ENCODE measurements around the gene SIPA1L2.

The SIPA1L2 gene

DNA sequence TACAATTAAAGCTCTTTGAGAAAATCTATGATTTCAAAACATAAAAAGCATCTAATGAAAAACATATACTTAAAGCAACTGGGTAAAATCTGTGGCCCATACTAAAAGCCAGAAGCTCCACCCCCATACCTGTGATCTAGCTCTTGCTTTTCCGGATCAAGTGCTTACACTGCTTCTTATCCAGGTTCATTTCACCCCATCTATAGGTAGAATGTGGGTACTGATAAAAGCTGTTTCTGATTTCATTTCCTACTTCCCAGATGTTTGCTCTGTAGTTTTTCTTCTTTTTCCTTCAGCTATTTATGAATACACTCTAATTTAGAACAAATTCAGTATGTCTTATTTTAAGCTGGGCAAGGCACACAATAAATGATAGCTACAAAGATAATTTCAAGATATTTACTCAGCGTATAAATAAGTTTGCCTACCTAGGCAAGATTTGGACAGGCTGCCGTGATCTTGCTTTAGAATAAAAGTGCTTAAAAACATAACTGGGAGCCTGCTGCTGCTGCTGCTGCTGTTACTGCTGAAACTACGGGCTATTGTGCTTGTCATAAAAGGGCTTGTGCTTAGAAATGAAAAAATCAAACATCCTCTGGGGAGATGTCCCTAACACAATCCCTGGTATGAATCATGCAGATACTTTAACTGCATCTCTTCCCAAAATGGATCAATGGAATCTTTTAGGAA lies 2.1 kb downstream of the SIPA1L2 start:
- TF ChIP-seq CTCF (IDR thresholded peaks at IDR 0.05; ENCODE audit: insufficient read depth, low read length) (no peak), SPI1 (IDR thresholded peaks at IDR 0.05; ENCODE audit: borderline replicate concordance, low read depth) (no peak), GABPA (IDR thresholded peaks at IDR 0.05; ENCODE audit: low read depth) (no peak), POLR2AphosphoS5 (IDR thresholded peaks at IDR 0.05; ENCODE audit: low read depth) (no peak)
- TF ChIP-seq, protein P1, sequence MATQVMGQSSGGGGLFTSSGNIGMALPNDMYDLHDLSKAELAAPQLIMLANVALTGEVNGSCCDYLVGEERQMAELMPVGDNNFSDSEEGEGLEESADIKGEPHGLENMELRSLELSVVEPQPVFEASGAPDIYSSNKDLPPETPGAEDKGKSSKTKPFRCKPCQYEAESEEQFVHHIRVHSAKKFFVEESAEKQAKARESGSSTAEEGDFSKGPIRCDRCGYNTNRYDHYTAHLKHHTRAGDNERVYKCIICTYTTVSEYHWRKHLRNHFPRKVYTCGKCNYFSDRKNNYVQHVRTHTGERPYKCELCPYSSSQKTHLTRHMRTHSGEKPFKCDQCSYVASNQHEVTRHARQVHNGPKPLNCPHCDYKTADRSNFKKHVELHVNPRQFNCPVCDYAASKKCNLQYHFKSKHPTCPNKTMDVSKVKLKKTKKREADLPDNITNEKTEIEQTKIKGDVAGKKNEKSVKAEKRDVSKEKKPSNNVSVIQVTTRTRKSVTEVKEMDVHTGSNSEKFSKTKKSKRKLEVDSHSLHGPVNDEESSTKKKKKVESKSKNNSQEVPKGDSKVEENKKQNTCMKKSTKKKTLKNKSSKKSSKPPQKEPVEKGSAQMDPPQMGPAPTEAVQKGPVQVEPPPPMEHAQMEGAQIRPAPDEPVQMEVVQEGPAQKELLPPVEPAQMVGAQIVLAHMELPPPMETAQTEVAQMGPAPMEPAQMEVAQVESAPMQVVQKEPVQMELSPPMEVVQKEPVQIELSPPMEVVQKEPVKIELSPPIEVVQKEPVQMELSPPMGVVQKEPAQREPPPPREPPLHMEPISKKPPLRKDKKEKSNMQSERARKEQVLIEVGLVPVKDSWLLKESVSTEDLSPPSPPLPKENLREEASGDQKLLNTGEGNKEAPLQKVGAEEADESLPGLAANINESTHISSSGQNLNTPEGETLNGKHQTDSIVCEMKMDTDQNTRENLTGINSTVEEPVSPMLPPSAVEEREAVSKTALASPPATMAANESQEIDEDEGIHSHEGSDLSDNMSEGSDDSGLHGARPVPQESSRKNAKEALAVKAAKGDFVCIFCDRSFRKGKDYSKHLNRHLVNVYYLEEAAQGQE (IDR thresholded peaks at IDR 0.05; ENCODE audit: insufficient replicate concordance, low read depth), result no peak
- Histone ChIP-seq H3K27me3 (ENCODE audit: insufficient read depth, poor library complexity, severe bottlenecking) (peaks cover 6% of the 10 kb centered on the region), H3K4me3 (replicated peaks; ENCODE audit: insufficient read depth, low read length) (no peak overlapping the region), H3K27ac (replicated peaks) (no peak overlapping the region)
- no peak for DNase-seq (ENCODE audit: low read depth in 1 of 2, low spot score in 1 of 2)

DNA sequence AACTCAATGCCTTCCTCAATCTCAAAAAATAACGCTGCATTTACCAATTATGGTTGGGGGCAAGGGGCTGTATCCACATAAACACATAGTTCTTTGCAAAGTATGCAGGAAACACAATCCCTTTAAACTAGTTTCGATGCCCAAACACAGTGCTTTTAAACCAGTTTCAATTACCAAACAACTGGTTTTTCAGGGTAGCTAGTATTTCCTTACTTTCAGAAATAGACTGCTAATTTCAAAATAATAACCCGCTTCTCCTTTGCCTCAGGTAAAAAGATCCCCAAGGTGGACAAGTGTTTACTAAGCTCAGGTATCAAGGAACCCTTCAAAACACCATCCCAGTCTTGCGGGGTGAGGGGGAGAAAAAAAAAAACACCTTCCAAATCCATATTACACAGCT lies 2.8 kb downstream of the SIPA1L2 start:
- DNase-seq (ENCODE audit: low read depth in 1 of 2, low spot score in 1 of 2), result no peak
- Histone ChIP-seq H3K4me3 (replicated peaks; ENCODE audit: insufficient read depth, low read length) (no peak overlapping the region), H3K27ac (replicated peaks) (no peak overlapping the region), H3K27me3 (ENCODE audit: insufficient read depth, poor library complexity, severe bottlenecking) (peaks cover 6% of the 10 kb centered on the region)
- TF ChIP-seq GABPA (IDR thresholded peaks at IDR 0.05; ENCODE audit: low read depth), result no peak
- TF ChIP-seq POLR2AphosphoS5 (IDR thresholded peaks at IDR 0.05; ENCODE audit: low read depth), result no peak
- no peak for TF ChIP-seq SPI1 (IDR thresholded peaks at IDR 0.05; ENCODE audit: borderline replicate concordance, low read depth)
- no peak for TF ChIP-seq CTCF (IDR thresholded peaks at IDR 0.05; ENCODE audit: insufficient read depth, low read length)
- TF ChIP-seq, protein P1 (IDR thresholded peaks at IDR 0.05; ENCODE audit: insufficient replicate concordance, low read depth), result no peak

GRCh38 chr1:232626452-232626851 lies 3.5 kb downstream of the SIPA1L2 start:
- no peak for DNase-seq (ENCODE audit: low read depth in 1 of 2, low spot score in 1 of 2)
- no peak for TF ChIP-seq GABPA (IDR thresholded peaks at IDR 0.05; ENCODE audit: low read depth)
- TF ChIP-seq, protein P1 (IDR thresholded peaks at IDR 0.05; ENCODE audit: insufficient replicate concordance, low read depth), result no peak
- TF ChIP-seq POLR2AphosphoS5 (IDR thresholded peaks at IDR 0.05; ENCODE audit: low read depth), result no peak
- TF ChIP-seq CTCF (IDR thresholded peaks at IDR 0.05; ENCODE audit: insufficient read depth, low read length), result no peak
- TF ChIP-seq SPI1 (IDR thresholded peaks at IDR 0.05; ENCODE audit: borderline replicate concordance, low read depth), result no peak
- H3K27ac ChIP-seq (replicated peaks), result no peak overlapping the region
- peaks cover 6% of the 10 kb centered on the region for H3K27me3 ChIP-seq (ENCODE audit: insufficient read depth, poor library complexity, severe bottlenecking)
- H3K4me3 ChIP-seq (replicated peaks; ENCODE audit: insufficient read depth, low read length), result no peak overlapping the region

All from HL-60 (cell line).